Forelimb muscle (tissue), 1 donor: ENCODE results near the gene BLVRB. TPM values are rescaled to one million over a fixed set of nuclear protein-coding genes. Genes with fewer than 3 reads are reported as not detected.
"Not testable (repeated sequence)": the region's sequence is repeated elsewhere in the genome, so short reads cannot be mapped to it uniquely, and the experiment has no call there.

ENCODE experiments used
- DNase-seq: peaks from one replicate; pipeline ENCODE4 v3.0.0-alpha.2; 2013; ENCODE audit warnings: low read depth
- polyA plus RNA-seq: library from polyadenylated mRNA; unstranded; fragments of 120-200 nt; gene quantifications from one replicate; pipeline ENCODE4 v1.2.1, GENCODE V29; 2013; ENCODE audit not compliant: insufficient read length

The BLVRB gene
- polyA plus RNA-seq, 1 donor: 32.2 TPM

DNA sequence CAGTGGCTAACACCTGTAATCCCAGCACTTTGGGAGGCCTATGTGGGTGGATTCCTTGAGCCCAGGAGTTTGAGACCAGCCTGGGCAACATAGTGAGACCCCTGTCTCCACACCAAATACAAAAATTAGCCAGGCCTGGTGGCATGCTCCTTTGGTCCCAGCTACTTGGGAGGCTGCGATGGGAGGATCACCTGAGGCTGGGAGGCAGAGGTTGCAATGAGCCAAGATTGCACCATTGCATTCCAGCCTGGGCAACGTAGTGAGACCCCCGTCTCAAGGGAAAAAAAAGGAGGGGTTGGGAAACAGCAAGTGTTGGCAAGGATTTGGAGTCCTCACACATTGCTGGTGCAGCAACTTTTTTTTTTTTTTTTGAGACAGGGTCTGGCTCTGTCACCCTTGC lies 20.5 kb upstream of the BLVRB start:
- DNase-seq: no peak

DNA sequence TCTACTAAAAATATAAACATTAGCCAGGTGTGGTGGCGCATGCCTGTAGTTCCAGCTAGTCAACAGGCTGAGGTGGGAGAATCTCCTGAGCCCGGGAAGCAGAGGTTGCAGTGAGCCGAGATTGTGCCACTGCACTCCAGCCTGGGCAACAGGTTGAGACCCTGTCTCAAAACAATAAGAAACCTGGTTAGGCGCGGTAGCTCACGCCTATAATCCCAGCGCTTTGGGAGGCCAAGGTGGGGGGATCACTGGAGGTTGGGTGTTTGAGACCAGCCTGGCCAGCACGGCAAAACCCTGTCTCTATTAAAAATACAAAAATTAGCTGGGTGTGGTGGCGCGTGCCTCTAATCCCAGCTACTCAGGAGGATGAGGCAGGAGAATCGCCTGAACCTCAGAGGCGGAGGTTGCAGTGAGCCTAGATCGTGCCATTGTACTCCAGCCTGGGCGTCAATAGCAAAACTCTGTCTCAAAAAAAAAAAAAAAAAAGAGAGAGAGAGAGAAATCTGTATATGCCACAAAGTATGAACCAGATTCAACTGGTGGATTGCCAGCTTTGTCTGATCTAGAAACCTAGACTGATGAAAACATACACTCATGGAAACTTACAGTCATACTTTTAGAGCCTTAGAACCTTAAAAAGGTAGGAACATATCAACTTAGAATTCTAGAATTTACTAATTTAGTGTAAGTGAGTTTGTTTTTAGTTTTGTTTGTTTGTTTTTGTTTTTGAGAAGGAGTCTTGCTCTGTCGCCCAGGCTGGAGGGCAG lies 10.5 kb upstream of the BLVRB start:
- DNase-seq: not testable (repeated sequence)

DNA sequence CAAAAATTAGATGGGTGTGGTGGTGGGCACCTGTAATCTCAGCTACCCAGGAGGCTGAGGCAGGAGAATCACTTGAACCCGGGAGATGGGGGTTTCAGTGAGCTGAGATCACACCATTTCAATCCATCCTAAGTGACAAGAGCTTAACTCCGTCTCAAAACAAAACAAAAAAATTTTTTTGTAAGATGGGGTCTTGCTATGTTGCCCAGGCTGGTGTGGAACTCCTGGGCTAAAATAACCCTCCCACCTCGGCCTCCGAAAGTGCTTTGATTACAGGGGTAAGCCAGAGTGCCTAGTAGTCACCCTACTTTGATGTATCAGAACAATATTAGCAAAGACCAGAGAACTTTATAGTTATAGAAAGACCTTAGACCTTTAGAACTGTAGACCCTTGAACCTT lies 9.2 kb upstream of the BLVRB start:
- no peak for DNase-seq

GRCh38 chr19:40472516-40472915 lies 7.0 kb upstream of the BLVRB start:
- DNase-seq: no peak

DNA sequence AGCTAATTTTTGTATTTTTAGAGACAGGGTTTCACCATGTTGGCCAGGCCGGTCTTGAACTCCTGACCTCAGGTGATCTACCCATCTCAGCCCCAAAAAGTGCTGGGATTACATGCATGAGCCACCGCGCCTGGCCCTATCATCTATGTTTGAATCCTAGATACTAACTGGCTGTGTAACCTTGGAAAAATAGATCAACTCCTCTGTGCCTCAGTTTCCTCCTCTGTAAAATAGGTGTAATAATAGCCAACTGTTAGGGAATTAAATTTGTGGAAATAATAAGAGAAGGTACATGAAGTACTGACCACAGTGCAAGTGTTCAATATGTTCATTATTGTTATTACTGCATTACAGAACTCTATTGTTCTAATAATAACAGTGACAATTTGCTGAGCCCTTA lies 5.6 kb upstream of the BLVRB start:
- no peak for DNase-seq

GRCh38 chr19:40469011-40469410 lies 3.5 kb upstream of the BLVRB start:
- no peak for DNase-seq

DNA sequence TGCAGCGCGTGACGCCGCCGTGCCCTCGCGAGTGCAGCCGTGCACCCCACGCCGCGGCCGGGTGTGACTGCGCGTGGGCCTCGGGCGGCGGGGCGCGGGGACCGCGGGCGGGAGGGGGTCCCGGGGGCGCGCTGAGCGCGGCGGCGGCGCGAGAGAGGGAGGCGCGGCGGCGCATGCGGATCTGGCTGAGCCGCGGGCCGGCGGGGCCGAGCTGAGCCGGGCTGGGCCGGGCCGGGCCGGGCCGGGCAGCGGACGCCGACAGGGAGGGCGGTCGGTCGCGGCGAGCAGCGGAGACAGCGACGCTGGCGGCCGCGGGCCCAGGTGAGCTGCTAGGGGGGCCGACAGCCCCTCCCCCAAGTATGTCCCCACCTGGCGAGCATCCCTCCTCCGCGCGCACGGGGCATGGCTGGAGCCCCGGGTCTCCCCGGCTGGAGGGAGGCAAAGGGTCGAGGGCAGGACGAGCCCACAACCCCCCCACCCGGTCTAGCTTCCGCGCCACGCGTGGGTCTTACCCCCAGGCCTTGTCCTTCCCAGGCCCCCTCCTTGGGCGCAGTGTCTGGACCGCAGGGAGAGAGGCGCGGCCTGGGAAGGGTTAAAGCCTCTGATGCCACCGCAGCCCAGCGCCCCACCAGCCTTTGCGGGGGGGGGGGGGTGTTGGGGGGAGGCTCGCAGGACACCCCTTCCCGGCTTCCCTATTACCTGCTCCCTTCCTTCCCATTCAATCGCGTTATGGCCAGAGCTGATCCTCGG lies 1.6 kb upstream of the BLVRB start, which contains the start of gene SPTBN4:
TSS of gene SPTBN4 (plus strand) at position 17 of the 750 bp plus-strand sequence. CDS start 5,621 bp downstream, outside the sequence.
- DNase-seq: no peak

- no peak for DNase-seq
Measured at GRCh38 chr19:40466219-40466984, 857 bp upstream of the BLVRB start.

GRCh38 chr19:40465025-40465556 lies 454 bp downstream of the BLVRB start:
- no peak for DNase-seq

GRCh38 chr19:40464059-40465024 lies 1.2 kb downstream of the BLVRB start:
- no peak for DNase-seq

DNA sequence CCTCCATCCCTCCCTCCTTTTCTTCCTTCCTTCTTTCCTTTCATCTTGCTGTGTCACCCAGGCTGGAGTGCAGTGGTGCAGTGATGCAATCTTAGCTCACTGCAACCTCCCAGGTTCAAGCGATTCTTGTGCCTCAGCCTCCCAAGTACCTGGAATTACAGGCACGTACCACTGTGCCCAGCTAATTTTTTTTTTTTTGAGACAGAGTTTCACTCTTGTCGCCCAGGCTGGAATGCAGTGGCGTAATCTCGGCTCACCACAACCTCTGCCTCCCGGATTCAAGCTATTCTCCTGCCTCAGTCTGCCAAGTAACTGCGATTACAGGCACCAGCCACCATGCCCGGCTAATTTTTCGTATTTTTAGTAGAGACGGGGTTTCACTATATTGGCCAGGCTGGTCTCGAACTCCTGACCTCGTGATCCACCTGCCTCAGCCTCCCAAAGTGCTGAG lies 1.9 kb downstream of the BLVRB start:
- DNase-seq: not testable (repeated sequence)

DNA sequence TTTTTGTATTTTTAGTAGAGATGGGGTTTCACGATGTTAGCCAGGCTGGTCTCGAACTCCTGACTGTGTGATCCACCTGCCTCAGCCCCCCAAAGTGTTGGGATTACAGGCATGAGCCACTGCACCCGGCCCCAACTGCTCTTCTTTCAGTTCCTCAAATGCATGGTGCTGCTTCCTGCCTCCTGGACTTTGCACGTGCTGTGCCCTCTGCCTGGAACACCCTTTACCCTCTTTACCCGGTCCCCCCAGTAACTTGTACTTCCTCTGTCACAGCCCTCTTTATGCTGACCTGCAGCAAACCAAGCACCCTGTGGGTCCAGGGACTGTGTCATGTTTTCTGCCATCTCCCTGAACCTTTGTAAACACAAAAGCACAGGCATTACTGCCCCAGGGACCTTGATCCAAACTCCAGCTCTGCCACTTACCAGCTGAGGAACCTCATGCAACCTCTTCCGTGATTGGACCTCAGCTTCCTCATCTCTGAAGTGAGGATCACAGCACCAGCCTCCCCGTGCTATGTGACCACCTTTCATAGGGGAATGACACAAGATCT lies 3.8 kb downstream of the BLVRB start:
- no peak for DNase-seq

- no peak for DNase-seq
Measured at GRCh38 chr19:40460185-40460584, 5.4 kb downstream of the BLVRB start.

DNA sequence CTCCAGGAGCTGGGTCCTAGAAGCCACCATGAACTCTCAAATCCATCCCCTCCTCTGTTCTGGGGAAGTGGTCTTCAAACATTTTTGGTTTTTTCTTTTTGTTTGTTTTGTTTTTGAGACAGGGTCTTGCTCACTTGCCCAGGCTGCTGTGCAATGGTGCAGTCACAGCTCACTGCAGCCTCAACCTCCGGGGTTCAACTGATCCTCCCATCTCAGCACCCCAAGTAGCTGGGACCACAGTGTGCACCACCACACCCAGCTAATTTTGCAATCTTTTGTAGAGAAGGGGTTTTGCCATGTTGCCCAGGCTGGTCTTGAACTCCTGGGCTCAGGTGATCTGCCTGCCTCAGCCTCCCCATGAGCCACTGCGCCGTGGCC lies 7.0 kb downstream of the BLVRB start:
- DNase-seq: no peak

- no peak for DNase-seq
Measured at GRCh38 chr19:40457953-40458596, 7.5 kb downstream of the BLVRB start.

- no peak for DNase-seq
Measured at GRCh38 chr19:40457048-40457447, 8.5 kb downstream of the BLVRB start.

DNA sequence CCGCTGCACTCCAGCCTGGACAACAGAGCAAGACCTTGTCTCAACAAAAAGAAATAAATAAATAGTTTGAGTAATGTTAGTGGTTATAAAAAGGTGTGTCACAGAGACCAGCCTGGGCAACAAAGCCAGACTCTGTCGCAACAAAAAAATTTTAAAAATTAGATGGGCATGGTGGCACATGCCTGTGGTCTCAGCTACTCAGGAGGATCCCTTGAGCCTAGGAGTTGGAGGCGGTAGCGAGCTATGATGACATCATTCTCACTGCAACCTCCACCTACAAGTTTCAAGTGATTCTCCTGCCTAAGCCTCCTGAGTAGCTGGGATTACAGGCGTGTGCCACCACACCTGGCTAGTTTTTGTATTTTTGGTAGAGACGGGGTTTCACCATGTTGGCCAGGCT lies 11.6 kb downstream of the BLVRB start:
- DNase-seq: not testable (repeated sequence)

GRCh38 chr19:40453151-40453735 lies 12.3 kb downstream of the BLVRB start:
- no peak for DNase-seq

GRCh38 chr19:40452016-40452415 lies 13.5 kb downstream of the BLVRB start:
- DNase-seq: no peak

DNA sequence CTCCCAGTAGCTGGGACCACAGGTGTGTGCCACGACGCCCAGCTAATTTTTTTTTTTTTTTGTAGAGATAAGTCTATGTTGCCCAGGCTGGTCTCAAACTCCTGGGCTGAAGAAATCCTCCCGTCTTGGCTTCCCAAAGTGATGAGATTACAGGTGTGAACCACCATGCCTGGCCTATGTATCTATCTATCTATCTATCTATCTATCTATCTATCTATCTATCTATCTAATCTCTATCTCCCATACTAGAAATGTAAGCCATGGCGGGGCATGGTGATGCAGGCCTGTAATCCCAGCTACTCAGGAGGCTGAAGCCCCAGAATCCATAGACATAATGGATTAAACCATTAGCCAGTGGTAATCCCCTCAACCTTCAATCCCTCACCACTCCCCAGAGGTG lies 14.9 kb downstream of the BLVRB start:
- DNase-seq: no peak
